ENCODE measurements around the gene MTRR.

- TF ChIP-seq ARNT (IDR thresholded peaks at IDR 0.05) (no peak), ZNF384 (IDR thresholded peaks at IDR 0.05) (no peak), HDGF (IDR thresholded peaks at IDR 0.05; ENCODE audit: borderline replicate concordance) (no peak), BHLHE40 (IDR thresholded peaks at IDR 0.05; ENCODE audit: borderline replicate concordance) (no peak)
Measured at GRCh38 chr5:7947301-7947700, 78.4 kb downstream of the MTRR start.

Data from HEK293T (cell line).